ENCODE measurements around the gene NOVA2.

NOVA2 gene

DNA sequence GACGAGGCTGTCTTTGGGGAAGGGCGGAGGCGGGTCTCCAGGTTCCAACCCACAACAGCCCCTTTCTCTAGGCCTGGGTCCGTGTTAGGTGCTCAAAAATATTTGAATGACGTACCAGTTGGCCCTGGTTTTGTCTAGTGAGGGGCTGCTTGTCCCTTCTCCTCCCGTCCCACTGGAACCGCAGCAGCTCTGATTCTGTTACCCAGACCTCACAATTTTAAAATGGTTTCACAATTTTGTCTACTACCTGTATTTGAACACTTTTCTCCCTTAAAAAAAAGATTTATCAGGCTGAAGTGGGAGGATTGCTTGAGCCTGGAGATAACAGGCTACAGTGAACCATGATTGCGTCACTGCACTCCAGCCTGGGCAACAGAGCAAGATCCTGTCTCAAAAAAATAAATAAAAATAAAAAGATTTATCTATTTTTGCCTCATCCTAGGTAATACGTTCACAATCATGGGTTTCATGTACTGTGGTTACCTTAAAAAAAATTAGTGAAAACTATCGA is 86.4 kb downstream of the NOVA2 start:
- no peak for DNase-seq

DNA sequence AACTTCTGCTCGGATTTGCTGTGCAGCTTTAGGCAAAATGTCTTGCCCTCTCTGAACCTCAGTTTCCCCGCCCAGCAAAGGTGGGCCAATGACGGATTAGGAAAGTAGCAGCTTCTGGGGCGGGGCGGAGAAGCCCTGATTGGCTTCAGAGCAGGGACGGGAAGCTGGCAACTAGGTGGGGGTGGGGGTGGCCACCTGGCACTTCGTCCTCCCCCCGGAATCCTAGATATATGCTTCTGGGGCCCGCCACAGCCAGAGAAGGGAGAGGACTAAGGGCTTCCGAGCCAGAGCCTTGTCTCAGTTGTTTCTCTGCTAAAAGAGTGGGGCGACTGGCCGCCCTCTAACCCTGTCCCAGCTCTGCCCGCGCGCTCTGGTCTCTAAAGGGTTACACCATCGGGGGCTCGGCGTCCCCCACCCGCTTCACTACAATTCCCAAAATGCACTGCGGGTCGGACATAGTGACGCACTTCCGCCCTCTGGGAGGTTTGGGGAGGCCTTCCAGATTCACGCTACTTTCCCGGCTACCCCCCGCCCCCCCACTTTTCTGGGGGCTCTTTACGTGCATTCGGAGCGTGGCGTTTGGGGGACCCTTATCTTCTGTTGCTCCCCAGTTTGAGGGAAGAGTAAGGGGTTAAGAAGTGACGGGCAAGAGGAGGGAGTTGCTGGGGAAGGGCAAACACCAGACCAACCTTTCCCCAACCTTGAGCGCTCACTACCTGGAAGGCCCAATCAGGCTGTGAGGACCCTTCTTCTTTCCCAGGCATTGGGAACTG is 87.1 kb downstream of the NOVA2 start:
- DNase-seq = peak; percentile 51

DNA sequence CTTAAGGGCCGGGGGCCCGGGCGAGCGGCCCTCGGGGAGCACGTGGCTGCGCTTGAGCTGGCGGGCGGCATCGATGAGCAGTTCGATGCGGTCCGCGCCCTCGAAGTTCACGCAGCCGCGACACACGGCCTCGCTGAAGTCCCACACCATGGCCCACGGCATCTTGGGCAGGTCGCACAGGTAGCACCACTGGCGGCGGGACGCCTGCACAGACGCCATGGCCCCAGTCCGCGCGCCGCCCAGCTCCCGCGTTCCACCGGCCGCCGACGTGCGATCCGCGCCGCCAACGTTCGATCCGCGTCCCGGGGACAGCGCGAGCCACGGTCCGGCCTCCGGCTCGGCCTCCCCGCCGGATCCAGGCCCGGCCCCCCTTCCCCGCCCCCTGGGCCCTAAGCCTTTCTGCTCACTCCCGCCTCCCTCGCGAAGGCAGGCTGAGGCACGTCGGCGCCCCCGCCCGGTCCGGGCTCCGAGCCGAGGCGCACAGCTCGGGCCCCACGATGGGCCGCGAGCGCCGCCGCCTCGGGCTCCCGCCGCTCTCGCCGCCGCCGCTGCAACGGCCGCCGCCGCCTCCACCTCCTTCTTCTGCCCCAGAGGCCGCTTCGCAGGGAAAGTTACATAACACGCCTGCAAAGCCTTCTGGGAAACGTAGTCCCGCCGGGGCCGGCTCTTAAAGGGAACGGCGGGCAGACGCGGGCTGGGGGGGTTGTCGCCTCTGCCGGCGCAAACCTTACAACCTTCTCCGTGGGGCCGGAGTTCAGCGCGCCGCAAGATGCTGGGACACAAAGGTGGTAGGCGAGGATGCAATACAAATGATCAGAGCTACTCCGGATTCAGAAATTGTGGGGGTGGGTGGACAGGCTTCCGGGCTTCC is 87.9 kb downstream of the NOVA2 start, which contains the start of gene IRF2BP1:
Gene IRF2BP1 (minus strand): TSS at position 586 of the 871 bp plus-strand sequence. CDS start 367 bp downstream, at position 219.
- DNase-seq = peak; percentile 62

DNA sequence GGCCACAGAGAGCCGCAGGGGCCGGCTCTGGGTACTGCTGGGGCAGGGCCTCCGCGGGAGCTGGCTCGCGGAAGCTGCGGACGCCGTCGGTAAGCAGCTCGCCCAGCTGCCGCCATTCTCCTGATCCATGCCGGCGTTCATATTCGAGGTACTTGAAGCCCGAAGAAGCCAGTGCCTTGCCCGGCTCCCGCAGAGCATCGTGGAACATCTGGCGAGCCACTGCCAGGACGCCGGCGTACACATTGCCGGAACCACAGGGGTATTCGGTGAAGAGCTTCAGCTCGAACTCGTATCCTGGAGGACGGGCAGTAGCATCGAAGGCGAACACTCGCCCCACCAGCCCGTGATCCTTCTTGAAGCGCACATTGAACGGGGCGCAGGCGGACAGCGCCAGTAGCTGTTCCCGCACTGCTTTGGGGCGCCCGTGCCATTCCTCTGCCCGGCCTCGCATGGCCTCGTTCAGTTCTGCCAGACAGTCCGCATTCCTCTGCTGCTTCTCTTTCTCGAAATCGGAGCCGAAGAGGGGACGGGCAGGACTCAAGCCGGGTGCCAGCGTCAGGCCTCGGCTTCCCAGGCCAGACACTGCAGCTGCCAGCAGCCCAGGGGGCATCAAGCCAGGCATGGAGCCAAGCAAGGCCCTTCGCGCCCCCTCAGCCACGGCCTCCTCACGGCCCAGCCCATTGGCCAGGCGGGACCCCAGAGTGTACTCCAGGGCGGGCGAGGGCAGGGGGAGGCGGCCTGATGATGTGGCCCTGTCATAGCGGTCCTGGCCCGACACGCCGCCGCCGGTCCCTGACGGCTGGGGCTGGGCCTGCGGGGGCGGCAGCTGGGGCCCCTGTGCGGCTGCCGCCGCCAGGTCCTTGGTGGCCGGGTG is 88.7 kb downstream of the NOVA2 start:
- no peak for DNase-seq

DNA sequence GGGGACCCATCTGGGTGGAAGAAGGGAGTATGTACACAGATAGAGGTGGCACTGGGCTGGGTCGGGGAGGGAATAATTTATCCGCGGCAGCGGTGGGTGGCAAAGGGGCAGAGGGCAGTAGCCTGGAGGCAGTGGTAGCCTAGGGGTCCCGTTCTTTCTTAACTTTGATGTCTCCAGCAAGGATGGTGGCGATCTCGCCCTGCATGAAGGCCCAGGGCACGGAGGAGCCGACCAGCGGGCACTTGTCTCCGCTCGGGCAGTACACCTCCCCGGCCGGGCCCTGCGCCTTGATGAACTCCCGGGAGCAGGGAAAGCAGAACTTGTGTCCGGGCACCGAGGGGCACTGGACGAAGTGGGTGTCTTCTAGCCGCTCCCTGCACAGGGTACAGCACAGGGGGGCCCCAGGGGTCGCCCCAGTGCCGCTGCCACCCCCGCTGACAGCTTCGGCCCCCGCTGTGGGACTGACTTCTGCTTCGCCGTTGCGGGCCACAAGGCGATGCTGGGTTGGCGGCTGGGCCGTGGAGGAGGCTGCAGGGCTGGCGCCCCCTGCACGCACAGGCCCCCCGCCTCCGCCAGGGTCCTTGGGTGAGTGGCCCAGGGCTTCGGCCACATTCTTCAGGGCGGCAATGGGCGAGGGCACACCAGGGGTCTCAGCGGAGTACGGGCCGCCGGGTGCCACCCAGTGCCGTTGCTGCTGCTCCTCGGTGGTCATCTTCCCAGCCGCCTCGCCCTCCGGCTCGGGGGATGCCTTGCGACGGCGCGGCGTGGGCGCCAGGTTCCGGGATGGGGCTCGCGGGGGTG is 89.6 kb downstream of the NOVA2 start:
- no peak for DNase-seq
